Measurements from ENCODE around the gene NADSYN1.

Gene NADSYN1

GRCh38 chr11:71426413-71426812, 26.6 kb upstream of the NADSYN1 start:
- DNase-seq (ENCODE audit: insufficient read length, low spot score) (no peak), FAIRE-seq (no peak)
- TF ChIP-seq POLR2A (IDR thresholded peaks at IDR 0.05; ENCODE audit: low read depth, low read length): no peak

- FAIRE-seq: no peak
- no peak for TF ChIP-seq POLR2A (IDR thresholded peaks at IDR 0.05; ENCODE audit: low read depth, low read length)
Measured at GRCh38 chr11:71428861-71429435, 24.1 kb upstream of the NADSYN1 start.

GRCh38 chr11:71429701-71430100, 23.3 kb upstream of the NADSYN1 start:
- no peak for DNase-seq (ENCODE audit: insufficient read length, low spot score)
- FAIRE-seq: no peak
- TF ChIP-seq POLR2A (IDR thresholded peaks at IDR 0.05; ENCODE audit: low read depth, low read length): no peak

More at GRCh38 chr11:71428861-71429435, 24.1 kb upstream of the NADSYN1 start:
- no peak for DNase-seq (ENCODE audit: insufficient read length, low spot score)

- FAIRE-seq (no peak), DNase-seq (ENCODE audit: insufficient read length, low spot score) (no peak)
- no peak for TF ChIP-seq POLR2A (IDR thresholded peaks at IDR 0.05; ENCODE audit: low read depth, low read length)
Measured at GRCh38 chr11:71430166-71430565, 22.8 kb upstream of the NADSYN1 start.

- no peak for DNase-seq (ENCODE audit: insufficient read length, low spot score)
- FAIRE-seq: no peak
- TF ChIP-seq POLR2A (IDR thresholded peaks at IDR 0.05; ENCODE audit: low read depth, low read length): no peak
Measured at GRCh38 chr11:71431271-71431670, 21.7 kb upstream of the NADSYN1 start.

- DNase-seq (ENCODE audit: insufficient read length, low spot score): no peak
- no peak for TF ChIP-seq POLR2A (IDR thresholded peaks at IDR 0.05; ENCODE audit: low read depth, low read length)
- no peak for FAIRE-seq
Measured at GRCh38 chr11:71432761-71433647, 20.0 kb upstream of the NADSYN1 start.

- FAIRE-seq (no peak), DNase-seq (ENCODE audit: insufficient read length, low spot score) (no peak)
- no peak for TF ChIP-seq POLR2A (IDR thresholded peaks at IDR 0.05; ENCODE audit: low read depth, low read length)
Measured at GRCh38 chr11:71433648-71434450, 19.2 kb upstream of the NADSYN1 start.

GRCh38 chr11:71434576-71435130, 18.4 kb upstream of the NADSYN1 start:
- TF ChIP-seq POLR2A (IDR thresholded peaks at IDR 0.05; ENCODE audit: low read depth, low read length): no peak
- FAIRE-seq: no peak
- DNase-seq (ENCODE audit: insufficient read length, low spot score): no peak

GRCh38 chr11:71435278-71435951, 17.6 kb upstream of the NADSYN1 start:
- TF ChIP-seq POLR2A (IDR thresholded peaks at IDR 0.05; ENCODE audit: low read depth, low read length): no peak
- FAIRE-seq (no peak), DNase-seq (ENCODE audit: insufficient read length, low spot score) (no peak)

- DNase-seq (ENCODE audit: insufficient read length, low spot score) (no peak), FAIRE-seq (no peak)
- no peak for TF ChIP-seq POLR2A (IDR thresholded peaks at IDR 0.05; ENCODE audit: low read depth, low read length)
Measured at GRCh38 chr11:71436861-71437260, 16.1 kb upstream of the NADSYN1 start.

GRCh38 chr11:71437399-71437798, 15.6 kb upstream of the NADSYN1 start:
- no peak for DNase-seq (ENCODE audit: insufficient read length, low spot score)
- TF ChIP-seq POLR2A (IDR thresholded peaks at IDR 0.05; ENCODE audit: low read depth, low read length): no peak
- FAIRE-seq: no peak

GRCh38 chr11:71437879-71438278, 15.1 kb upstream of the NADSYN1 start:
- DNase-seq (ENCODE audit: insufficient read length, low spot score) (no peak), FAIRE-seq (no peak)
- no peak for TF ChIP-seq POLR2A (IDR thresholded peaks at IDR 0.05; ENCODE audit: low read depth, low read length)

GRCh38 chr11:71438650-71439049, 14.4 kb upstream of the NADSYN1 start:
- no peak for DNase-seq (ENCODE audit: insufficient read length, low spot score)
- no peak for TF ChIP-seq POLR2A (IDR thresholded peaks at IDR 0.05; ENCODE audit: low read depth, low read length)
- FAIRE-seq: no peak

Data from H54 (cell line).